M059J (cell line): Measurements from ENCODE around the gene EPS15. TPM values are rescaled to one million over a fixed set of nuclear protein-coding genes. Genes with fewer than 3 reads are reported as not detected.

Experiments used
- DNase-seq: peaks from one replicate; pipeline ENCODE4 v3.0.0-alpha.2; 2012; ENCODE audit warnings: low read depth
- total RNA-seq: library from RNA; depleted of rRNA; stranded (reverse); fragments of >200 nt; shearing (Covaris generic); gene quantifications from 2 replicates; pipeline ENCODE4 v1.2.3, GENCODE V29; 2014

EPS15 gene
- total RNA-seq, 1 experiment from 2014 or later = 28.0 TPM

GRCh38 chr1:51336711-51337110, 182.4 kb downstream of the EPS15 start:
- DNase-seq = no peak

DNA sequence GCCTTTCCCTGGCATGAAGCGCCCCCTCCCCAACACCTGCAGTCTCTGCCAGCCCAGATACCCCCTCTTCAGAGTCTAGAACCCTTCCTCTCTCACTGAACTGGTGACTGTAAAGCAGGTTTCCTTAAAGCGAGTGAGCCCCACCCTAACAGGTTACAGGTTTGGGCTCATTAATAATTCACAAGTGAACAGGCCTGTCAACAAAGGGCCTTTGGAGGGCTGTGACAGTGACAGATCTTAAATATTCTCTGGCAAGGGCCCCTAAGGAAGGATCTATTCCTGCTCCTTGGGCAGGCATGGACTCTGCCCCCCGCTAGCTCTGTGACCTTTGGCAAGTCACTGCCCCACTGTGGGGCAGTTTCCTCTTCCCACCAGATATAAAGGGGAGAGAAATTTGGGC, 183.1 kb downstream of the EPS15 start:
- DNase-seq = no peak

DNA sequence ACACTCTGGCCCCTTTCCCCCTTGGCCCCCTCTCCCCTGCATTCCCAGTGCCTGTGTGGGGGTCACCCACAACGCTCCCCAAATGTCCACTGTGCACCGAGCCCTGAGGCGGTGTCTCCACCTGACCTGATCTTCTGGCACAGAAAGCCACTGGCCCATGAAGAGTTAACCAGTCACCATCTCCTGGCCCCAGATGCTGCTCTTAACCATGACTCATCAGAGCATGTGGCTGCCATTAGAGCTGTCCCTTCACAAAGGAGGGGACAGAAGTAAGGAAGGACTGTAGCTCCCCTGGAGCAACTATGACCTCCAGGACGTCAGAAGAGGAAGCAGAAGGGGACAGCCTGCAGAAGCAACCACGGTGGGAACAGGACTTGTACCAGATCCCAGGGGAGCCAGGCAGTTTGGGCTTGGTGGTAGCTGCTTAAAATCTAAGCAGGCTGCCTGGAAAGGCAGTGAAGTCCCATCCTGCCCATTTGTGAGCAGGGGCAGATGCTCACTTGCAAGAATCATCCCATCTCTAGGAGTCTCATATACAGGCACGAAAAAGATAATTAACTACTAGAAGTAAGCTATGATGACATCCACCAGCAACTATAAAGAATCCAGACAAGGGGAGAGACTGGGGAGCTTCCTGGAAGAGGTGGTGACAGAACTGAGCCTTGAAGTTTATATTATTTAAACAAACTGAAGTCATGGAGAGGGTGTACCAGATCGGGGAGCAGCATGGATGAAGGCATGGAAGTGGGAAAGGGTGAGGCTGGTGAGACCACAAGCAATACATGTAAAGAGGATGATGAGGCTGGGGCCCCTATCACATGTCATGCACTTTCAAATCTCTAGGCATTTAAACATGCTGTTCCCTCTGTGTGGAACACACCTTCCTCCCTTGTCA, 187.6 kb downstream of the EPS15 start:
- peak; percentile 77 for DNase-seq

DNA sequence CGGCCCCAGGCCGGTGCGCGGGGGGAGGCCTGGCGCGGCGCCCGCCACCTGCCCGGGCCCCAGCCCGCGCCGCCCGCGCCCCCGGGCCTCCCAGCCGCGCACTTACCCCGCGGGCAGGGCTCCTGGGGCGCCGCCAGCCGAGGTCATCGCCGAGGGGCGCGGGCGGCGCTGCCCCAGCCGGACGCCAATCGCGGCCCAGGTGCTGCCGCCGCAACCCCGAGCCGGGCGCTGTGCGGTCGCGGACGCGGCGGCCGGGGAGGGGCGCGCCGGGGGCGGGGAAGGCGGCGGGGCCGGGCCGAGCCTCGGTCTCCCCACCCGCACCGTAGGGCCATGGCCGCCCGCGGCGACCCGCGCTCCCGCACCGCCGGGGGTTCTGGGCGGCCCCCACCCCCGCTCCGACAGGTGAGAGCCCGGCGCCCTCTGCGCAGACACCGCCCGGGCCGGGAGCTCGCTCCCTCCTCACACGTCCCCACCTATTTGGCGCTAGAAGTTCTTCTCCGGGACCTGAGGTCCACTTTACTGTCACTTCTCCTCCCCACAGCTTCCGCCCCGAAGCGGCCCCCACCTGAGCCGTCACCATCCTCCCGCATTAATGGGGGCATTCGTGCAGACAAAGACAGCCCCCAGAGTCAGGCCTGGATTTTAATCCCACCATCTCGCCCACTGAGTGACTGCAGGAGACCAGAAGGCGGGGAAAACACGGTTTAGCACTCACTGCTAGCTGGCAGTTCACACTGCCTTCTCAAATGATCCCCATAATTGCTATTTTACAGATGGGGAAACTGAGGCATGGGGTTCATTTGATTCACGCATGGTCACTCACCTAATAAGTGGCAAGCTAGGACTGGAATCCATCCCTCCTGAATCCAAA, 188.5 kb downstream of the EPS15 start, which contains the start of gene TTC39A:
Gene TTC39A, minus strand, starts transcription at position 232 of the 871 bp plus-strand sequence. Its CDS starts 85 bp downstream, at position 147.
- no peak for DNase-seq

DNA sequence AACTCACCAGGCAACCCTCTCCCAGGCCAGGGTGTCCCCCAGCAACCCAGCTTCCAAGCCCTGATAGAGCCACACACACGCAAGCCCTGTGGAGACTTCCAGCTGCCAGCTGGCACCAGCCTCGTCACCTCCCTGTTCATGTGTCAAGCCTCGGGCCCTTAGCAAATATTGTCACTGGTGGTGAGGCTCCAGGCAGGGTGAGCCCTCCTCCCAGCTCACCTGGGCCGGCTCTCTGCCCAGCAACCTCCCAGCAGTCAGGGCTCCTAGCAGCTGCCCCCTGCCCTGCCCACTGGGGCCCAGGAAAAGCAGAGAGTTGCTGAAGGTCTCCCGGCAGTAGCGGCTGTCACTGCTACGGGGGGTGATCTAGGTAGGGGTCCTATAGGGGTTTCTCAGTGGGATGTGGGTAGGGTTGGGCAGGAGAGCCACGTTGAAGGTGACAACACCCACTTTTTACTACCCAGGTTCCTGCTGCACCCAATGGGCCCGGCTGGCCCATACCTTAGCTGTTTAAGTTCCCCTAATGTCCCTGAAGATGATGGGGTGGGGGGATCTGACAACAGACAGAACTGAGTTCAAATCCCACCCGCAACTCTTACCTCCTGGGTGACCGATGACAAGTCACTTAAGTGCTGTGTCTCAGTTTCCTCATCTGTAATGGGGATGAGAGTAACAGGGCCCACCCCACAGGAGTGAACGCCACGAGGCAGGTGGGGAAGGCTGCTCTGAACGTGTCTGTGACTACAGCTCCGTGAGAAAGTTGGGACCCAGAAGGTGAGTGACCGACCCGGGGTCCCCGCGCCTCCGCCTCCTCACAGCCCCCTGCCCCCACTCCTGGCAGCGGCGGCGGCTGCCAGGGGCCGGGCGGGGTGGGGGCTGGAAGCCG, 189.4 kb downstream of the EPS15 start:
- DNase-seq = no peak

DNA sequence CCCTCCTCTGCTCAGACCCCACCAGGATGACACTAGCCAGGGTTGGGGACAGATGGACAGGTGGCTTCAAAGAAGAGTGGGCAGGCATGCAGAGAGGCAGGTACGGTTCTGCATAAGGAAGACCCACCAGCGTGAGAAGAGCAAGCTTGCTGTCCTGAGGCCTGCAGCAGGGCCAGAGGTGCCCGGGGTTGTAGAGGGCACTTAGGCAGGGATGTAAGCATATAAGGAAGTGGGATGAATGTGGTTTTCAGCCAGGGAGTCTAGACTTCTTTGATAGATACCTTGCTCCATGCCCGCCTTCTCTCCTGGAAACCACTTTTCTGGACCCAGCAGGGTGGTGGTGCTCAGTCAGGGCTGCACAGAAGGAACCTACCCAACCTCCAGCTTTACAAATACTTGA, 190.1 kb downstream of the EPS15 start:
- DNase-seq = no peak

DNA sequence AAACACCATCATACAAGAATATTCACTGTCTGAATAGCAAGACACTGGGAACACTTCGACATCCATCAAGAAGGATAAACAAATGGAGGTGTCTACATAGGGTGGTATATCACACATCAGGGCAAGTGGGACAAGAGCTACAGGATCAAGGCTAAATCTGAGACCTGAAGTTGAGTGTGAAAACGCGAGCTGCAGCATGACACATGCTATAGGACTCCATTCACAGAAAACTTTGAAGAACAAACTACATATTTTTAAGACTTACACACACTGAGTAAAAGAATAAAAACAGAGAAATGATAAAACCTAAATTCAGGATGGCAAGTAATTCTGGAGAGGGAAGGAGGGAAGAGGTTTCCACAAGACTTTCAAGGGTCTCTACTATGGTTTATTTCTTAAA, 190.8 kb downstream of the EPS15 start:
- DNase-seq = no peak

DNA sequence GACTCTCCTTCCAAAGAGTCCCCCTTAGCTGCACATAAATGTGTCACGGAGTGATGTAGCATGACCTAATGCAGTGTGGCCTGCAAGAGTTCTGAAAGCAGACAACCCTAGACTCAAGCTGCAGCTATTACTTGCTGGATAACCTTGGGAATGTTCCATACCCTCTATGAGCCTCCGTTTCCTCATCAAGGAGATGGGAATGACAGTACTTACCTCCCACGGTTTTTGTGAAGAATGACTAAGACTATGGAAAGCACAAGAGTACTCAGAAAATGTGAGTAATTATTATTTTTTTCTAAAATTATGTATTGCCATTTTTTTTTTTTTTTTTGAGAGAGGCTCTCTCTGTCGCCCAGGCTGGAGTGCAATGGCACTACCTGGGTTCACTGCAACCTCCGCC, 191.7 kb downstream of the EPS15 start:
- no peak for DNase-seq

GRCh38 chr1:51326839-51327238, 192.2 kb downstream of the EPS15 start:
- no peak for DNase-seq

DNA sequence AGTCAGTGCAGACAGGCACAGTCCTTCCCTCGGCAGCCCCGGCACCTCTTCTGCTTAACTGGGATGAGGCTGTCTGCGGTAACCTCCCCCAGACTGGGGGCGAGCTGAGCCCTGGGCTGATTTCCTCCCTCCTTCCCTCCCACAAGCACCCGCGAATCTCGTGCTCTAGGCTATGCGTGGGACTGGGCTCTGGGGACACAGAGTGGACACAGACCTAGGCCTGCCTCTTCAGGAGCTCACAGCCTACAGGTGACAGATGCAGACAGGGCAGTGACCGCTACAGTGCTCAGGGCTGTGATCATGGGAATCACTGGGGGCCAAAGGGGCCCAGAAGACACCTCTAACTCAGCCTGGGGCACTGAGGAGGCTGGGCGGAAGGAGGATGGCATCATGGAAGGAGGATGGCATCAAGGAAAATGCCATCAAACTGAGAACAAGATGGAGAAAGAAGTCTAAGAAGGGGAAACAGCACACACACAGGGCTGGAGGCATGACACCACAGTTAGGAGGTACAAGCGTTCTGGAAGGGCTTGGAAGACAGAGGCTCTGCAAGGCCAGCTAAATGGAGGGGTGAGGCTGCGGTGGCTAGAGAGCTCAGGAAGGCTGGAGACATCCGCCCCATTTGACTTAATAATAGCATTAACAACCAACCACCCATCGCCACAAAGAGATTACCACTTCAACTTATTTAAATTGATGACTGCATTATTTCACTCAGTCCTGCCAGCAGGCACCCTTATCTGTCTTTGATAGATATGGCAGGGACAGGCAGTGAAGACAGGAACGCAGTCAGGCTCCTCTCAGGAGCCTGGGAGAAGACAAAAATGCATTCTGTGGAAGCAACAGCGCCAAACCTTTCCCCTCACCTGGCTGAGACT, 192.9 kb downstream of the EPS15 start:
- DNase-seq = no peak

GRCh38 chr1:51325391-51325790, 193.7 kb downstream of the EPS15 start:
- no peak for DNase-seq

DNA sequence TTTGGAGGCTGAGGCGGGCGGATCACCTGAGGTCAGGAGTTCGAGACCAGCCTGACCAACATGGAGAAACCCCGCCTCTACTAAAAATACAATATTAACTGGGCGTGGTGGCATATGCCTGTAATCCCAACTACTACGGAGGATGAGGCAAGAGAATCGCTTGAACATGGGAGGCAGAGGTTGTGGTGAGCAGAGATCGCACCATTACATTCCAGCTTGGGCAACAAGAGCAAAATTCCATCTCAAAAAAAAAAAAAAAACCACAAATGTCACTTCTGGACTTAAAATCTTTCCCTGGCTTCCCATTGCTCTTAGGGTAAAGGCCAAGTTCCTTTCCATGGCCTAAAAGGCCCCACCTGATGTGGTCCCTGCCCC, 194.1 kb downstream of the EPS15 start:
- DNase-seq = peak; percentile 37

DNA sequence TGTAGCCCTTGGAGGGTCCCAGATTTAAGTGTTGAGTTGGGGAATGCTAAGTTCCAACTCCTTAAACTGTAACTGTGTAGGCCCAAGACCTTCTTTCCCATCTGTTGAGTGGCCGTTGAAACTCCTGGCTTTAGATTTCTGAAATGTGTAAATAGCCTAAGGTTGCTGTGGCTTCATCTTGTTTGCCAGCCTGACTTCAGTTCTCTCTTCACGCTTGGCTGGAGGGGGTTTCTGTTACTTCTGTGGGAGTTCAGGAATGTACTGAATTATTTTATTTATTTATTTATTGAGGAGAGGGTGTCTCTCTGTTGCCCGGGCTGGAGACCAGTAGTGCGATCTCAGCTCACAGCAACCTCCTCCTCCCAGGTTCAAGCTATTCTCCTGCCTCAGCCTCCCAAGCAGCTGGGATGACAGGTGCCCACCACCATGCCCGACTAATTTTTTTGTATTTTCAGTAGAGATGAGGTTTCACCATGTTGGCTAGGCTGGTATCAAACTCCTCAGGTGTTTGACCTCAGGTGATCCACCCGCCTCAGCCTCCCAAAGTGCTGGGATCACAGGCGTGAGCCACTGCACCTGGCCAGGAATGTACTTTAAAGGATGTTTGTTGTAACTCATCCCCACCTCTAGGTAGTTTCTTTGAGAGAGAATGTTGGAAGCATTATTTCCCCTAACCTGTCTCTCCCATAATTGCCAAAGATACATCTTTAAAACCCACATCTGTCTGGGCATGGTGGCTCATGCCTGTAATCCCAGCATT, 194.6 kb downstream of the EPS15 start:
- DNase-seq = peak; percentile 65

- no peak for DNase-seq
Measured at GRCh38 chr1:51323778-51324177, 195.3 kb downstream of the EPS15 start.

- DNase-seq = no peak
Measured at GRCh38 chr1:51322417-51323101, 196.5 kb downstream of the EPS15 start.

DNA sequence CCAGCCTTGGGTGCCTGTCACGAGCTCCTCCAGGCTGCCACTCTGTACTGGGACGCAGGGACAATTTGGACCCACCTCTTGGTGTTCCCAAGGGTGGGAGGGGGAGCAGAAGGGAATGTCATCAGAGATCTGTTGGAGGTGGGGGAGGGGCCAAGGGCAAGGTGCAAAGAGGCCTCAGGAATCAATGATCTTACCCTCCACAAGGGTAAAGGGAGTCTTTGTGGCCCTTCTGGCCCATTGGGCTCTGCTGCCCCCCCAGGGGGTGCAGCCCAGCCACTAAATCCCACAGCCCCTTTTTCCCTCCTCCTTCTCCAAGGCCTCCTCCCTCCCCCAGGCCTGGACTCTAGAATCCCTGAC, 197.2 kb downstream of the EPS15 start:
- DNase-seq = no peak

DNA sequence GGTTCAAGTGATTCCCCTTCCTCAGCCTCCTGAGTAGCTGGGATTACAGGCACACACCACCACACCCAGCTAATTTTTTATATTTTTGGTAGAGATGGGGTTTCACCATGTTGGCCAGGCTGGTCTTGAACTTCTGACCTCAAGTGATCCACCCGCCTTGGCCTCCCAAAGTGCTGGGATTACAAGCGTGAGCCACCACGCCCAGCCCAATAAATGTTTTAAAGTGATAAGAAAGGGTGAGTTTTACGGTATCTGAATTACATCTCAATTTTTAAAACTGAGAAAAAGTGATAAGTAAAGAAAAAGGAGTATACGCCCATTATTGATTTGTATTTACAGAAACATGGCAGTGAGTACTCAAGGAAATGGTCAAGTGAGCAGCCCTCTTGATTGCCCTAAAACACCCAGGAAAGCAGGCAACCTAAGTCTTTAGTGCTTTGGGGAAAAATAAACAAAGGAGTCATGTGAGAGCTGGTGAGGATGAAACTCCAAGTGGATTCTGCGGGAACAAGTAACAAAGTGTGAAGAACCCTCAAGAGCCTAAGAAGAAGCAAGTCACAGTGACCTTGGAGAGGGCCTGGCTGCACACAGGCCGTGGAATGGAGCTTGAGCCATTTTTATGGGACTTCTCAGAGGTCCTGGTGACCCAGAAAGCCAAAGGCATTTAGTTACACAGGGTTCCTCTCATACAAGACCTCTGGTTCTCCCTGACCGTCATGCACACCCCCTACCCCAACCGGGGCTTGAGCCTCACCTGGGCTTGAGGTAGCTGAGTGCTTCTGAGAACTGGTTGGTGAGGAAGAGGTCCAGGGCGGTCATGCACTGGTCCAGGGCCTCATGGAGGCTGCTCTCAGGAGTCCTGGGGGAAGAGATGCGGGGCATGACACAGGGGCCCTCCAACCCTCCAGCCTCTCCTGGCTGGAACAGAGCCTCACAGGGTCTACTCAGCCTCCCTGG, 197.8 kb downstream of the EPS15 start:
- DNase-seq = no peak

DNA sequence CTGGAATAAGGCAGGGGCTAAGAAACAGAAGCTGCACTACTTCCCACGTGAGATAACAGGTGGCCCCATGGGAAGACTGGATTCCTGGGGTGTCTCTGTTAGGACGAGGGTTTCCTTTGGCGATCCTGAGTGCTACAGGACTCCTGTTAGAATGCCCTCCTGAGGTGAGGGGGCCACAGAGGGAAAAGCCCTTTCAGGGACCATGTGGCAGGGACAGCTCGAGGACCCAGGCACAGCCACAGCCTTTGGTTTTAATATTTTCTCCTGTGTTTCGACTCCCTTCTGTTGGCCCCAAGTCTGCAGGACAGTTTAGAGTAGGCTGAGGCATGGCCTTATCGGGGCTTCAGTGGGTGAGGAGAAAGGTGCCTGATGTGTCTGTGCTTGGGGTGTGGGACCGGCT, 201.3 kb downstream of the EPS15 start:
- DNase-seq = no peak

- DNase-seq = no peak
Measured at GRCh38 chr1:51316846-51317120, 202.3 kb downstream of the EPS15 start.
